ENCODE data around the gene PDIK1L.

GRCh38 chr1:26083208-26083607, 28.4 kb upstream of the PDIK1L start:
- TF ChIP-seq, protein P1, sequence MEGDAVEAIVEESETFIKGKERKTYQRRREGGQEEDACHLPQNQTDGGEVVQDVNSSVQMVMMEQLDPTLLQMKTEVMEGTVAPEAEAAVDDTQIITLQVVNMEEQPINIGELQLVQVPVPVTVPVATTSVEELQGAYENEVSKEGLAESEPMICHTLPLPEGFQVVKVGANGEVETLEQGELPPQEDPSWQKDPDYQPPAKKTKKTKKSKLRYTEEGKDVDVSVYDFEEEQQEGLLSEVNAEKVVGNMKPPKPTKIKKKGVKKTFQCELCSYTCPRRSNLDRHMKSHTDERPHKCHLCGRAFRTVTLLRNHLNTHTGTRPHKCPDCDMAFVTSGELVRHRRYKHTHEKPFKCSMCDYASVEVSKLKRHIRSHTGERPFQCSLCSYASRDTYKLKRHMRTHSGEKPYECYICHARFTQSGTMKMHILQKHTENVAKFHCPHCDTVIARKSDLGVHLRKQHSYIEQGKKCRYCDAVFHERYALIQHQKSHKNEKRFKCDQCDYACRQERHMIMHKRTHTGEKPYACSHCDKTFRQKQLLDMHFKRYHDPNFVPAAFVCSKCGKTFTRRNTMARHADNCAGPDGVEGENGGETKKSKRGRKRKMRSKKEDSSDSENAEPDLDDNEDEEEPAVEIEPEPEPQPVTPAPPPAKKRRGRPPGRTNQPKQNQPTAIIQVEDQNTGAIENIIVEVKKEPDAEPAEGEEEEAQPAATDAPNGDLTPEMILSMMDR (IDR thresholded peaks at IDR 0.05 in 8 of 11, conservative IDR thresholded peaks at IDR 0.05 in 3 of 11), result no peak
- TF ChIP-seq POLR2A (IDR thresholded peaks at IDR 0.05), result no peak
- TF ChIP-seq POLR2AphosphoS5 (IDR thresholded peaks at IDR 0.05), result no peak
